Activated CD8-positive, alpha-beta memory T cell treated with anti-CD3 and anti-CD28 coated beads for 1 hour (primary cell): ENCODE measurements around the gene KCNMA1.

ENCODE experiments used
- DNase-seq, 2 donors: peaks; one replicate each; pipeline ENCODE4 v3.0.0-alpha.2; 2020; ENCODE audit warnings: low read depth in 1 of 2; ENCODE audit errors: extremely low read depth in 1 of 2

Gene KCNMA1

GRCh38 chr10:77041636-77042258 lies 595.9 kb downstream of the KCNMA1 start:
- no peak for DNase-seq

GRCh38 chr10:77038407-77038806 lies 599.2 kb downstream of the KCNMA1 start:
- DNase-seq, result no peak

- no peak for DNase-seq
Measured at GRCh38 chr10:77037735-77038403, 599.7 kb downstream of the KCNMA1 start.

- no peak for DNase-seq
Measured at GRCh38 chr10:77036993-77037734, 600.4 kb downstream of the KCNMA1 start.

- no peak for DNase-seq
Measured at GRCh38 chr10:77036276-77036675, 601.3 kb downstream of the KCNMA1 start.

GRCh38 chr10:77034795-77035194 lies 602.8 kb downstream of the KCNMA1 start:
- no peak for DNase-seq

GRCh38 chr10:77034240-77034639 lies 603.4 kb downstream of the KCNMA1 start:
- no peak for DNase-seq

GRCh38 chr10:77032188-77032570 lies 605.4 kb downstream of the KCNMA1 start:
- no peak for DNase-seq

- no peak for DNase-seq
Measured at GRCh38 chr10:77031531-77032187, 605.9 kb downstream of the KCNMA1 start.

- no peak for DNase-seq
Measured at GRCh38 chr10:77030974-77031373, 606.6 kb downstream of the KCNMA1 start.

- no peak for DNase-seq
Measured at GRCh38 chr10:77029777-77030717, 607.6 kb downstream of the KCNMA1 start.

GRCh38 chr10:77028042-77028441 lies 609.6 kb downstream of the KCNMA1 start:
- no peak for DNase-seq

- DNase-seq, result no peak
Measured at GRCh38 chr10:77027576-77027975, 610.0 kb downstream of the KCNMA1 start.

GRCh38 chr10:77027141-77027540 lies 610.5 kb downstream of the KCNMA1 start:
- DNase-seq, result no peak

- no peak for DNase-seq
Measured at GRCh38 chr10:77026148-77026547, 611.5 kb downstream of the KCNMA1 start.

GRCh38 chr10:77024461-77024860 lies 613.1 kb downstream of the KCNMA1 start:
- no peak for DNase-seq

GRCh38 chr10:77023396-77023795 lies 614.2 kb downstream of the KCNMA1 start:
- DNase-seq, result no peak

- DNase-seq, result no peak
Measured at GRCh38 chr10:77022671-77023070, 614.9 kb downstream of the KCNMA1 start.

GRCh38 chr10:77021966-77022490 lies 615.6 kb downstream of the KCNMA1 start:
- DNase-seq, result no peak

GRCh38 chr10:77020426-77021040 lies 617.1 kb downstream of the KCNMA1 start:
- no peak for DNase-seq
